Sciatic nerve (tissue), 2 donors: ENCODE results near the gene ZNF423. TPM values are rescaled to one million over a fixed set of nuclear protein-coding genes. Genes with fewer than 3 reads are reported as not detected.

Experiments
- ATAC-seq: fragments of 200-7000 bp; cut with Tn5 transposase; one replicate; pipeline ENCODE4 v1.9.1; 2020; ENCODE audit warnings: mild to moderate bottlenecking, moderate library complexity
- DNase-seq: peaks from one replicate; pipeline ENCODE4 v3.0.0-alpha.2; 2020; ENCODE audit warnings: low spot score
- intact Hi-C: fragments of 100-400 bp; cut with DNase I; formaldehyde crosslinking; loops from one replicate; pipeline ENCODE4 v1.14.2; 2022
- total RNA-seq: library from RNA; stranded (reverse); fragmentation: NEBNext Ultra II Directional; extraction: Animal tissue kit (Norgen Biotek cat#: 25700); gene quantifications from one replicate; pipeline ENCODE4 v1.2.1, GENCODE V29; 2021
- donor health status: DM: no; HTN: no; CAD: no.
- donor health status: DM: no; HTN: no; CAD: no.

Gene ZNF423
- total RNA-seq, 1 donor from 2014 or later: 25.3 TPM

DNA sequence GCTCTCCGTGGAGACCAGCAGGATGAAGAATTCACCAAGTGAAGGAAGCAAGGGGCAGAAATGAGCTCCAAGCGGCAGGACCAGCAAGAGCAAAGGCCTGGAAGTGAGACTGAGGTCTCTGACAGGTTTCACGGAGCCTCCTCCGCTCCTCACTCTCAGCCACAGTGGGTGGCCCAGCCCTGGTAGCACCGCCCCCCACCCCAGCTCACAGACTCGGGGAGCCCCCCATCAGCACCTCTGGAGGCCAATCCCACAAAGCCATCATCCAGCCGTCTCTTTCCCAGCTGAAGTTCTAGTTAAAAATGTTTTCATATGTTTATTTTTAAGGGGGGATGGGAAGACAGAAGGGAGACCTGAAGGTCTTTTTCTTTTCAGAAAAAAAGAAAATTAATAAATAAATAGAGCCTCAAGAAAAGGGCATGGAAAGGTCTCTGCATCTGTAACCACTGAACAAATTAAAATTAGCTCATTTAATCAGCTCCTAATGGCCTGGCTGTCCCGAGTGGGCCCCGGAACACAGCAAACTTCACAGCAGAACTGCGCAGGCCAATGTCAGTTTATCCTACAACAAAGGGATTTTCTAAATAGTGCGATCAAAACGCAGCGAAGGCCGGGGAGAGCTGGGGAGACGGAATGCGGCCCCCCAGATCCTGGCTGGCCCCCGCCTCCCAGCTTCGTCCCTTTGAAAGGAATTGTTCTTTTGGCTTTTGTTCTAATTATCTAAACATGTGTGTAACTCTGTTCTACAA, 190.3 kb downstream of the ZNF423 start:
- intact Hi-C loops: no loop called here

GRCh38 chr16:49664221-49665215, 191.4 kb downstream of the ZNF423 start:
- ATAC-seq (peak; percentile 75), DNase-seq (peak; percentile 70)
- intact Hi-C loops: no loop called here

More for the DNA sequence above, 190.3 kb downstream of the ZNF423 start:
- DNase-seq: no peak
- ATAC-seq: no peak

DNA sequence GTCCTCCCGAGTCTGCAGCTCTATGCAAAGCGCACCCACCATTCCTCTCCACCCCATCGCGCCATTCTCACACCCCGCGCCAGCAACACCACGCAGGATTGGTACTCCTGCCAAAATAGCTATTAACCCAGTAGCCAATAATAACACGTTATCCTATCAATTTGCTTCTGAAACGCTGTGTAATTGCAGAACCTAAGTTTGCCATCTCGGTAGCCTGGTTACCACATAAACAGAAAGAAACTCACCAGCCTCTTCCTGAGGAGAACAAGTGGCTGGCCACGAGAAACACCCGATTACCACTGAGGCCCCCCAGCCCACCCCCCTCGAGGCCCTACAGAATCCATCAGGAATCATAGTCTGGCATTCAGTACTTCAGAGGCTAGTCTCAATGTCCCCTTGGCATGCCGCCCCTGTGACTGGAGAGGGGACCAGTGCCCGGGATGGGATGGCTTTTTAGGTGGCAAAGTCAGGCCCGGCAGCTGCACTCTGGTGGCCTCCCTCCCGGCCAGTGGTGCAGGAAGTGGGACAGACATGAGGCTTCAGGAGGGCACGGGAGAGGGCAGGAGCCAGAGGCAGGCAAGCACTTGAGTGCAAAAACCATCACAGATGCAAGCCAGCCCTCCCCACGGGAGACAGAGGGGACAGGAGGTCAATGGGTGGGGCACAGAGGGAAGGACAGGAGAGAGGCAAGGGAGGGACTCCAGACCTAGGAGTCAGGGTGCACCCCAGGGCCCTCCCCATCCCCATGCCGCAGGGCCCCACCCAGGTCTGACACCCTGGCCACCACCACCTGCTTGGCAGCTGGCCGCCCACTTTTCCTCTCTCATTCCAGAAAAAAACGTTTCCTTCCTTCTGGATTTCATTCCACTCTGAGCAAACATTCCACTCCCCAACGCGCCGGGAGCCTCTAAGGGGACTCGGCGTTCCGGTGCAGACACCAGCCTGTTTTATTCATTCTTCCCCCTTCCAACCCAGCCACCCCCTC, 192.5 kb downstream of the ZNF423 start:
- no peak for DNase-seq
- intact Hi-C loops: no loop called here
- peak; percentile 76 for ATAC-seq

- intact Hi-C loops: no loop called here
- no peak for ATAC-seq
- no peak for DNase-seq
These were observed 193.3 kb downstream of the ZNF423 start for GRCh38 chr16:49662569-49662968.

DNA sequence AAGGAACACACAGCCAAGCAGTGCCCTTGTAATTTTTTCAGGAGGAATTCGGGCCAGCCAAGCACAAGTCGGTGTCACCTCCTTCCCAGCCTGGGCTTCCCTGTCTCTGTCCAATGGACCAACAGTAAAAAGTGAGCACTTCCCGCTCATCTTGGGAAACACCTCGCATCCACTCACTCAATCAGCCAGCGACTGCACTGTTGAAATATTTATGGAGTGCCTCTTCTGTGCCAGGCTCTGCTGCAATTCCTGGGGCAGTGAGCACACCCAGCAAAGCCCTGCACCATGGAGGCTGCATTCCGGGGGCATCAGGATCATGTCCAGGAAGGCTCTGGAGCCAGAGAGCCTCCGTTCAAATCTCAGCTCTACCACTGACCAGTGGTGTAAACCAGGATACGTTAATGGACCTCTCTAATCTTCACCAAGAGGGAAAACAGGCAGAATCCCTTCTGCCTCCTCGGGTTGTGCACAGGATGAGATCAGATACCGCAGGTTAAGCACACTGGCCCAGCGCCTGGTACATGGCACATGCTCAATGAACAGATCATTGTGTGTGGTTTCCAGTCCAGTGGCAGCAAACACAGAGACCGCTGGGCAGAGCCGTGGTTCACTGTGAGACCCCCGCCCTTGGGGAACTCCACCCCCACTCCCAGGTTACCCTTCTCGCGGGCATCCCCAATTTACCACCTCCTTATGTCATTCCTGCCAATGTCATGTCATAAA, 194.3 kb downstream of the ZNF423 start:
- DNase-seq (no peak), ATAC-seq (no peak)
- intact Hi-C loops: no loop called here

GRCh38 chr16:49660626-49661025, 195.3 kb downstream of the ZNF423 start:
- no peak for ATAC-seq
- DNase-seq: no peak
- intact Hi-C loops: no loop called here

DNA sequence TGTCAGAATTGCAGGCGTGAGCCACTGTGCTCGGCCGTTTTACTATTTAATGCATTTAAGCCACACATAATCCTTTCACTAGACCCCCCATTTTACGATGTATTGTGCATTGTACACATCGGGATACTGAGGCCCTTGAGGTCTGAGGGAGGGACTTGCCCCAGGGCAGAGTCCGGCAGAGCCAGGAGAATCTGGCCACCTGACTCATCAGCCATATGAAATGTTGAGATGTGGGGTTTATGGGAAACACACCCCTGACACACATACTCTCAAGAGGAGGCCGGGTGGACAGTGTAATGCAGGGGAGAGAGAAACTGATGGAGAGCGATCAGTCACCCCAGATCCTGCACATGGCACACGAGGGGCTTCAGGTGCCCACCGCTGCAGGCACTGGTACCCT, 196.6 kb downstream of the ZNF423 start:
- intact Hi-C loops: loop anchor here (10.0 kb wide), 1 partner anchor 205 kb away; no protein-coding TSS in a partner anchor
- DNase-seq: no peak
- no peak for ATAC-seq

DNA sequence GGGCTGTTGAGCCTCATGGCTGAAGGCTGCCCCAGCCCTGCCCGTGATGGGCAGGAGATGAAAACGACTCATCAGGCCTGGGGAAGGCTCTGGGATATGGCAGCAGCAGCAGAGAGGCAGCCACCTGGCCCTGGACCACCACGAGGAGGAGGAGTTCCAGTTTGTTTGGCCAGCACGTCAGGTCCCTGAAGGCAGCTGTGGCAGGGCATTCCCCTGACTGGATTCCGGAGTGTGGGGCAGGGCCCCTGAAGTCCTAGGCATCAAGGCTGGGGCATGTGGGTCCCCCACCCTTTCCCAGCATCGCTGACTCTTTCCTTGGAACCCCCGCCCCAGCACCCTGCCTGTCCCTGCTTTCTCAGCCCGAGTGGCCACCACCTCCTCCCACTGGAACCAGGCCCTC, 197.4 kb downstream of the ZNF423 start:
- intact Hi-C loops: loop anchor here (10.0 kb wide), 1 partner anchor 206 kb away; no protein-coding TSS in a partner anchor
- ATAC-seq: no peak
- DNase-seq: no peak

DNA sequence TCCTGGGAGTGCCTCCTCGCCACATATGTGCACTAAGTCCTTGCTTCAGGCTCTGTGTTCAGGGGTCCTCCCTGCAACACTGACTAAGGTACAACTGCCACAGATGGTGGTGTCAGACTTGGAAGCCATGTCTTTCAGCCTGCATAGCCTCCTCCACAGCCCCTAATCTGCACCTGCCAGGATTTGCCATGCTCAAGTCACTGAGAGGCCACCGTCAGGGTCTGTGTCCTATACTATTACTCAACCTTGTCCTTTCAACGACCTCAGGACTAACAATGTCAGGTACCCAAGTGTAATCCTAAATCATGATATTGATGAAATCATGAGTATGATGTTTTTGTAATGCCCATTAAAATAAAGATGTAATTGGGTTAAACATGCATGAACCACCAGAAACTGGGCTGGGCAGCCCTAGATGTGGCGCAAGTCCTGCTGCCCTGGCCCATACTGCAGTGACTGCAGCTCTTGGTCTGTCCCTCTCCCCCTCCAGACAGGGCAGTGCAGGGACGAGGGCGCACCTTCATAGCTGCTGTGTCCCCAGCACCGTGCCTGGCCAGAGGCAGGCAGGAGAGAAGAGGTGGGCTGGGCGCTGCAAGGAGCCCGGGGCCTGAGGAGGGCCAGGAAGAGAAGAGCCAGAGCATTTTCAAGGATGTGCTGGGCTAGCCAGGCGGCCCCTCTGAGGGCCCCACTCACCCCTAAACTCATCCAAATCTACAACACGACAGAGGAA, 198.0 kb downstream of the ZNF423 start:
- DNase-seq: no peak
- intact Hi-C loops: loop anchor here (10.0 kb wide), 1 partner anchor 207 kb away; no protein-coding TSS in a partner anchor
- no peak for ATAC-seq

GRCh38 chr16:49654425-49654824, 201.5 kb downstream of the ZNF423 start:
- DNase-seq: no peak
- intact Hi-C loops: loop anchor here (10.0 kb wide), 1 partner anchor 210 kb away; no protein-coding TSS in a partner anchor
- ATAC-seq: no peak

DNA sequence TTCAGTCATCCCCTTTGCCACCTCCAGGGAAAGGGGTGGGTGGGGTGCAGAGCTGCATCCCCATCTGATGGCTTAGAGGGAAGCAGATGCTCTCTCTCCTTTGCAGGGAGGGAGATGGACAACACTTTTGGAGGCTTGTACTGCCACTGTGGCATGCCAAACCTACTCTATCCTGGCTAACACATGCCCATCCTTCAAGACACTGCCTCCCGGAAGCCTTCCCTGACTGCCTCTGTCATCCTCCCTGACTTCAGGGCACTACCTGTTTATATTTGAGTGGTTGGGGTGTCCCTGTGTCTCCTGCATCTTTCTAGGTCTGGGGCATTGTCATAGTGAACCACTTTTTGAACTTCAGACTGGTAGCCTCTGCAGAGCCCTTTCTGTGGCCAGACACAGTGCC, 202.3 kb downstream of the ZNF423 start:
- ATAC-seq: no peak
- intact Hi-C loops: loop anchor here (10.0 kb wide), 1 partner anchor 211 kb away; no protein-coding TSS in a partner anchor
- DNase-seq: no peak

DNA sequence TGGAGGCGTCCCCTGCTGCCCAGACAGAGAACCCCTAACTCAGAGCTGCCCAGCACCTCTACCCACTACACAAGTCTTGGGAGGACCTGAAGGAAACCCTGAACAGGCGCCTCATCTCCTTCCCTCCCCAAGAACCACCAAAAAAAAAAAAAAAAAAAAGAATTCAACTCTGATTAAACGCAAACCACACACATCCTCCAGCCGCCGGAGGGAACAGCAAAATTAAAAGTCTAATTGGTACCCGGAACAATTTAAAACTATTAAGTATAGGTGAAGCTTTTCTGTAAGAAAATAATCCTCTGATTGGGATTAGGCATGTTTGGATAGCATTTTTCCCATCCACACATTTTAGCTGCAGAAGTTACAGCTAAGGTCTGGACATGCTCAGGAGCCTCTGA, 202.7 kb downstream of the ZNF423 start:
- intact Hi-C loops: loop anchor here (10.0 kb wide), 1 partner anchor 212 kb away; no protein-coding TSS in a partner anchor
- DNase-seq (no peak), ATAC-seq (peak; percentile 13)

DNA sequence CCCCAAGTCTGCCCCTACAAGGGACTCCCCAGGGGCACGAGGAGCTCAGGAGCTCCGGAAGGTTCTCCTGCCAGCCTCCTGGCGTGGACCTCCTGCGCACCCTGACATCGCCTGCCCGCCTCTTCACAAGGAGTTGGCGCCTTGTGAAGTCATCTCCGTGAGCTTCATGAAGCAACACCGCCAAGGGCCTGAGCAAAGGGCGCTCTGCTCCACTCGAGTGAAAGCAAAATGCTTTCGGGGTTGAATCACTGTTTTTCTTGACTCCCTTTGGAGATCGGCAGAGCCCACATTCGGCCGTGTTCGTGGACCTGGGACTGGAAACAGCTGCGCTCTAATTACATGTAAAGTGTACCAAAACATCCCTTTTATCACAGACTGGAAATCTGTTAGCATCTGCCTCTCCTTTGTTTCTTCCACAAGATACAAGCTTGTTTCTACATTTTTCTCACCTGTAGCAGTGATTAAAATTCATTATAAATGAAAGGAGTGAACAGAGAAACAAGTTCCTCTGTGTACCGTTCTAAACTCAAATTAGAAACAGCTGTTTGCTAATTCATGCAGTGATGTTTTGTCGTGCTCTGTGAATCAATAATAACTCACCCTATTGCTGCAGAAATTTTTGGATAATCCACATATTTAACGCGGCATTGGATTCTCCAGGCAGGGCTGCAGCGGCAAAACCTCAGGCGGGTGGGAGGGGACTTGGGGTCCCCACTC, 203.3 kb downstream of the ZNF423 start:
- ATAC-seq (peak; percentile 94), DNase-seq (peak; percentile 74)
- intact Hi-C loops: loop anchor here (10.0 kb wide), 1 partner anchor 212 kb away; no protein-coding TSS in a partner anchor

DNA sequence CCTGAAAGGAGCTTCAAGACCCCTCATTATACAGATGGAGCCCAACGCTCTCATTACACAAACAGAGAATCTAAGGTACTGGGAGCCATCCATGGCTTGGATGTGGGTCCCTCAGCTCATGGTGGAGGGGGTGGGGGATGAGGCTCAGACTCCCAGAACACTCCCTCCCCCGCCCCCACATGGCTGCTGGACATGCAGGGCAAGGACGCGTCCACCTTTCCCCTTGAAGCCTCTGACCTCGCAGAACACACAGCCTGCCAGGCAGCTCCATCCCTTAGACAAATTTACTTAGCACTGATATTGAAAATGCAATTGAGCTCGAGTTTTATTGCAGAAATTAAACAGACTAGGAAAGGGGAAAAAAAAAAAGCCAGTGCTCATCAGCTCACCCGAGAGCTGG, 203.9 kb downstream of the ZNF423 start:
- intact Hi-C loops: loop anchor here (10.0 kb wide), 1 partner anchor 213 kb away; no protein-coding TSS in a partner anchor
- DNase-seq (no peak), ATAC-seq (peak; percentile 34)

GRCh38 chr16:49651226-49651625, 204.7 kb downstream of the ZNF423 start:
- DNase-seq: no peak
- no peak for ATAC-seq
- intact Hi-C loops: loop anchor here (10.0 kb wide), 1 partner anchor 214 kb away; no protein-coding TSS in a partner anchor

DNA sequence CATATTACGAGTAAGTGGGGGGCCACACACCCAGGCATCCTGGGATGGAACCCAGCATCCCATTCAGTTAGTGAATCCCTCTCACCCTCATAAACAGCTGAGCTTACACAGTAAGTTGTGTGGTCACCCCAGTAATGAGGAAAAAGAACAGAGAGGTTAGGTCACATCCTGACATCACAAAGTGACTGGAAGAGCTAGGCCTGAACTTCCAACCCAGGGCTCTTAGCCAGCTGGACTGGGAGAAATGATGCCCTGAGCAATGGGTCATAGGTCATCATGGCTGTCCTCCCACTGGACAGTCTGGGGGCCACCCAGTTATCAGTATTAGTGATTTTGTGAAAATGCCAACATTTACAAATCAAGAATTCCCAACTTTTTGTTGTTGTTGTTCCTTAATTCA, 205.3 kb downstream of the ZNF423 start:
- DNase-seq: no peak
- intact Hi-C loops: loop anchor here (10.0 kb wide), 1 partner anchor 214 kb away; no protein-coding TSS in a partner anchor

More for the DNA sequence above, 205.3 kb downstream of the ZNF423 start:
- no peak for ATAC-seq
